A673 (cell line): ENCODE data around the gene INTS6L. TPM values are rescaled to one million over a fixed set of nuclear protein-coding genes. Genes with fewer than 3 reads are reported as not detected.

ENCODE experiments used
- BruUV-seq: library from RNA; stranded (reverse); fragments of 400-500 nt; replicated peaks from 2 replicates; lab custom pipeline; 2021; lab: Mats Ljungman, UMichigan
- CTCF ChIA-PET: fragments of 300-600 bp; sonication (Branson Sonifier 250); formaldehyde crosslinking; loops from one replicate; lab custom pipeline; 2022; ENCODE audit warnings: antibody characterized with exemption; lab: Charles Lee
- POLR2A ChIA-PET: fragments of 300-600 bp; sonication (Branson Sonifier 250); formaldehyde crosslinking; loops from one replicate; lab custom pipeline; 2022; ENCODE audit warnings: antibody characterized with exemption; ENCODE audit not compliant: low non-redundant PET; lab: Charles Lee
- DNase-seq: peaks from one replicate; pipeline ENCODE4 v3.0.0-alpha.2; 2015; ENCODE audit warnings: low spot score
- H3K27ac ChIP-seq: fragments of 200-600 bp; sonication (generic); 2 replicates; pipeline ENCODE4 v1.5.1; 2016; ENCODE audit warnings: mixed run types, low read depth, mild to moderate bottlenecking, mixed read lengths, antibody characterized with exemption, low read length; ENCODE audit not compliant: poor library complexity, severe bottlenecking
- H3K27me3 ChIP-seq: fragments of 200-600 bp; sonication (generic); replicated peaks from 2 replicates; pipeline ENCODE4 v1.6.1; 2017; ENCODE audit warnings: mixed run types, low read depth, mild to moderate bottlenecking, mixed read lengths, antibody characterized with exemption, low read length; ENCODE audit not compliant: insufficient read depth, poor library complexity
- H3K36me3 ChIP-seq: fragments of 200-600 bp; sonication (generic); 2 replicates; pipeline ENCODE4 v1.6.1; 2016; ENCODE audit warnings: mixed run types, mild to moderate bottlenecking, mixed read lengths, antibody characterized with exemption, low read length; ENCODE audit not compliant: insufficient read depth, poor library complexity, severe bottlenecking
- H3K4me1 ChIP-seq: fragments of 200-600 bp; sonication (generic); 2 replicates; pipeline ENCODE4 v1.6.1; 2017; ENCODE audit warnings: mixed run types, mild to moderate bottlenecking, mixed read lengths, antibody characterized with exemption, low read length; ENCODE audit not compliant: insufficient read depth, poor library complexity, severe bottlenecking
- H3K4me3 ChIP-seq: fragments of 200-600 bp; sonication (generic); 2 replicates; pipeline ENCODE4 v1.5.1; 2016; ENCODE audit warnings: low read depth, mixed run types, mild to moderate bottlenecking, mixed read lengths, low read length; ENCODE audit not compliant: poor library complexity, severe bottlenecking
- H3K9me3 ChIP-seq: fragments of 200-600 bp; sonication (generic); 2 replicates; pipeline ENCODE4 v1.6.1; 2016; ENCODE audit warnings: mixed run types, low read depth, mild to moderate bottlenecking, mixed read lengths, antibody characterized with exemption, low read length; ENCODE audit not compliant: poor library complexity, severe bottlenecking
- EZH2 ChIP-seq: fragments of 200-600 bp; sonication (generic); IDR thresholded peaks from 2 replicates; pipeline ENCODE4 v1.6.1; 2017; ENCODE audit warnings: borderline replicate concordance, low read depth, mild to moderate bottlenecking, mixed read lengths, antibody characterized with exemption, low read length; ENCODE audit not compliant: poor library complexity, severe bottlenecking
- intact Hi-C: fragments of 100-400 bp; cut with micrococcal nuclease; formaldehyde crosslinking; loops from one replicate; pipeline ENCODE4 v1.10.0; 2022; ENCODE audit not compliant: unreplicated experiment
- total RNA-seq: library from RNA; stranded (reverse); gene quantifications from 2 replicates; pipeline ENCODE4 v1.2.3, GENCODE V29; 2021
- TF ChIP-seq, protein P1 (sequence below): fragments of 300-800, 200-600 bp; sonication (generic); conservative IDR thresholded peaks from 2 replicates; pipeline ENCODE4 v1.5.1; 2017; ENCODE audit warnings: low read depth, mild to moderate bottlenecking, antibody characterized with exemption, low read length, moderate library complexity, mixed read lengths

The INTS6L gene
- total RNA-seq, 1 experiment from 2014 or later = 14.4 TPM

DNA sequence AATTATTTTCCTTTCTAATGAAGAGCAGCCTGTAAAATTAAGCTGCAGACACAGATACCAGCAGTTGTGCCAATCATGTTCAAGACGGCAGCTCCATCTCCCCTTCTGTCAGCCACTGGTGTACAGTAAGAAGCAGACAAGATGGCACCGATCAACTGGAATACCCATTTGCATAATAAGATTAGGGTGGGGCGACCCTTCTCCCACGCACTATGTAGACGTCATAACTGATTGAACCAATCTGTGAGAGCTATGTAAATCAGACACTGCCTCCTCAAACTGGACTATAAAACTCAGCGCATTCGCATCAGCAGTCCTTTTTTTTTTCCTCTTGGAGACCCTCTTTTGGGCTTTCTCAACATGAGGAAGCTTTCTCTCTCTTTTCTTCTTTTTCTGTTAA is 40.4 kb upstream of the INTS6L start:
- BruUV-seq = no TSS peak
- Histone ChIP-seq H3K27ac (no peak overlapping the region), H3K27me3 (no peaks in the 10 kb centered on the region), H3K9me3 (no peaks in the 10 kb centered on the region), H3K36me3 (no peaks in the 10 kb centered on the region), H3K4me3 (no peak overlapping the region), H3K4me1 (no peaks in the 10 kb centered on the region)
- ChIA-PET POLR2A (no interaction called here), CTCF (interaction anchor here (1.2 kb wide), 1 partner anchor 294 kb away, joined by 3 read pairs; no protein-coding TSS in a partner anchor)
- TF ChIP-seq, protein P1, sequence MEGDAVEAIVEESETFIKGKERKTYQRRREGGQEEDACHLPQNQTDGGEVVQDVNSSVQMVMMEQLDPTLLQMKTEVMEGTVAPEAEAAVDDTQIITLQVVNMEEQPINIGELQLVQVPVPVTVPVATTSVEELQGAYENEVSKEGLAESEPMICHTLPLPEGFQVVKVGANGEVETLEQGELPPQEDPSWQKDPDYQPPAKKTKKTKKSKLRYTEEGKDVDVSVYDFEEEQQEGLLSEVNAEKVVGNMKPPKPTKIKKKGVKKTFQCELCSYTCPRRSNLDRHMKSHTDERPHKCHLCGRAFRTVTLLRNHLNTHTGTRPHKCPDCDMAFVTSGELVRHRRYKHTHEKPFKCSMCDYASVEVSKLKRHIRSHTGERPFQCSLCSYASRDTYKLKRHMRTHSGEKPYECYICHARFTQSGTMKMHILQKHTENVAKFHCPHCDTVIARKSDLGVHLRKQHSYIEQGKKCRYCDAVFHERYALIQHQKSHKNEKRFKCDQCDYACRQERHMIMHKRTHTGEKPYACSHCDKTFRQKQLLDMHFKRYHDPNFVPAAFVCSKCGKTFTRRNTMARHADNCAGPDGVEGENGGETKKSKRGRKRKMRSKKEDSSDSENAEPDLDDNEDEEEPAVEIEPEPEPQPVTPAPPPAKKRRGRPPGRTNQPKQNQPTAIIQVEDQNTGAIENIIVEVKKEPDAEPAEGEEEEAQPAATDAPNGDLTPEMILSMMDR = no peak
- TF ChIP-seq EZH2 = no peak
- intact Hi-C loops = loop anchor here (10.0 kb wide), 1 partner anchor 225 kb away; no protein-coding TSS in a partner anchor
- DNase-seq = peak; percentile 57

DNA sequence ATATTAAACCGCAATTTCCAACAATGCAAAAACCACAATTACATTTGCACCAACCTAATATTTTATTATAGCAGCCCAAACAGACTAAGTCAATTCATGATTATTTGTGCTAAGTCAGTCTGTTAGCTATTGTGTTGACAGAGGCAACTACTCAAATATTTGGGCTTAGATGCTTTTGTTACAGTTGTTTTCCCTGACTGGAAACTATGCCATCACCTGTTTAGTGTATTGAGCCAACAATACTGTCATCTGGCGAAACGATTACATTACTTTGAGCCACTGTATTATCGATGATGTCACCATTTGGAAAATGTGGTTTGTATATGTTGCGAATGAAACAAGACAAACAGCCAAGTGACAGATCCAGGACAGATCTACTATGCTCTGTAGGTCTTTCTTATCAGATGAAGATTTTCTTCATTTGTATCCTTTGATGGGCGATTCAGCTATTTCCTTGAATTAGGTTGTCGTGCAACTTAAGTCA is 38.7 kb upstream of the INTS6L start:
- DNase-seq = no peak
- Histone ChIP-seq H3K36me3 (no peaks in the 10 kb centered on the region), H3K9me3 (no peaks in the 10 kb centered on the region), H3K27me3 (no peaks in the 10 kb centered on the region), H3K4me3 (no peak overlapping the region), H3K27ac (no peak overlapping the region), H3K4me1 (no peaks in the 10 kb centered on the region)
- POLR2A ChIA-PET = no interaction called here
- CTCF ChIA-PET = no interaction called here
- TF ChIP-seq, protein P1 = no peak
- no peak for TF ChIP-seq EZH2
- BruUV-seq = no TSS peak
- intact Hi-C loops = loop anchor here (10.0 kb wide), 1 partner anchor 223 kb away; no protein-coding TSS in a partner anchor

DNA sequence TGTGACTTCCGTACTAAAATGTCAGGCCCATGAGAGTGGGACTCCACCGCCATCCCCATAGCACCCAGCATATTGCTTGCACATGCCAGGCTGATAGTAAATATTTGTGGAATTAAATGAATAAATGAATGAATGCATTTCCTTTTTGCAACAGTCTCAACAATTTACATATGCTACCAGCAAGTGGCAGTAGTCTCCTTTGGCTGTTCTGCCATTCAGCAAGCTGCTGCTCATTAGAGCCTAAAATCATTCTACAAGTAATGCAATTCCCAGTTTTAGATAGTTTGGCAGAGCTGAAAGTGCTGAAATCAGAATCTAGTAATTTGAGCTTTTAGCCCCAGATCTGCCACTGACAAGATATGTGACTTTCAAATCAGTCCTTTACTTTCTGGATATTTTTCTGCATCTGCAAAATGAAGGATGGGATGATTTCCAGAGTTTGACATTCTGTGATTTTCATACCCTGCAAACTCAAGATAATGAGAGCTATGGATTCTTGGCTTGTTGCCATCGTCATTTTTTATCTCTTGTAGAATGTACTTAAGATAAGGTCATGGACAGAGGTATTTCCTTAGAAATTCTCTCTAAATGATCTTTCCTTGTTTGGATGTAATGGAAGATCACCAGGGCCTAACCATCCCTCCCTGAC is 35.7 kb upstream of the INTS6L start:
- DNase-seq = peak; percentile 65

More for the DNA sequence above, 35.7 kb upstream of the INTS6L start:
- Histone ChIP-seq H3K4me1 (no peaks in the 10 kb centered on the region), H3K36me3 (no peaks in the 10 kb centered on the region), H3K9me3 (no peaks in the 10 kb centered on the region), H3K27me3 (no peaks in the 10 kb centered on the region), H3K27ac (no peak overlapping the region), H3K4me3 (no peak overlapping the region)
- POLR2A ChIA-PET = no interaction called here
- intact Hi-C loops = loop anchor here (1.0 to 10.0 kb wide), 3 partner anchors 93 to 220 kb away; no protein-coding TSS in a partner anchor
- CTCF ChIA-PET = no interaction called here
- no peak for TF ChIP-seq EZH2
- TF ChIP-seq, protein P1 = peak; percentile 67
- no TSS peak for BruUV-seq
